GM18505 (cell line): ENCODE data around the gene LAMP2.

Experiments
- ATAC-seq: cut with Tn5 transposase; IDR thresholded peaks from one replicate; pipeline ENCODE4 v1.9.1; 2021; ENCODE audit not compliant: unreplicated experiment
- POLR2A ChIP-seq: IDR thresholded peaks from 4 replicates; pipeline ENCODE4 v1.6.1; 2011; ENCODE audit warnings: borderline replicate concordance; ENCODE audit not compliant: insufficient read depth, insufficient read length; ENCODE audit errors: extremely low read depth

The LAMP2 gene

DNA sequence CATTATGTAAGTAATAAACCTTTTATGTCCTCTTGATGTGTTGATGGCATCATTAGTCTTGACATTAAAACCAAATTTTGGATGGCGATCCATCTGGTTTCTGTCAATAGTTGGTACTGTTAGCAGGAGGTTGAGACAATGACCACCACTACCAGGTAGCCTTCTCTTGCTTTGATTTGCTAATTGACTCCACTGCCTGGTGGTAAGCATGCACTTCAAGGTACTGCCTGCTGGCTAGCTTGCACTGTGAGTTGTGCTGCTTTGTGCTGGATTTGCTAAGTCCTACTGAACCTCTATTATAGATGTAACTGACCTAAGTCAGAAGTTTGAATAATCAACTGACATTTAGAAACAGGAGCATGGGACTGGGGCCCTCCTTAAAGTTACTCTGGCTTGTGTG, 60.9 kb downstream of the LAMP2 start:
- ATAC-seq = no peak

DNA sequence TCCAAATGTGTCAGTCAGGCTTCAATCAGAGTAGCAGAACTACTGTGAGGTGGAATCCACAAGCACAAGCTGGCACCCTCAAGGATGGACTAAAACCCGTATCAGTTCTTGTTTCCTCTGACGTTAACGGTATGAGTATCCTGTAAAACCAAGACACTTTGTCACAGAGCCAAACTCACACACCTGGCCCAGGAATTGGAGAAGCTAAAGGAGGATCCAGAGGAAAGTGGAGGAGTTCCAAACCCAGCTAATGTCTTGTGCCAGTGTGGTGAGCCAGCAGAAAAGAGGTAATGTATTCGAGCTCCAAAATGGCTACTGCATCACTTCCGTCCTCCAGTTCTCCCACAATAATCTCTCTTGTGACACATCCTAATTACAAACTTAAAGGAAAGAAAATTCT, 62.5 kb downstream of the LAMP2 start:
- no peak for TF ChIP-seq POLR2A
- ATAC-seq = no peak

More for the DNA sequence above, 60.9 kb downstream of the LAMP2 start:
- TF ChIP-seq POLR2A = no peak

DNA sequence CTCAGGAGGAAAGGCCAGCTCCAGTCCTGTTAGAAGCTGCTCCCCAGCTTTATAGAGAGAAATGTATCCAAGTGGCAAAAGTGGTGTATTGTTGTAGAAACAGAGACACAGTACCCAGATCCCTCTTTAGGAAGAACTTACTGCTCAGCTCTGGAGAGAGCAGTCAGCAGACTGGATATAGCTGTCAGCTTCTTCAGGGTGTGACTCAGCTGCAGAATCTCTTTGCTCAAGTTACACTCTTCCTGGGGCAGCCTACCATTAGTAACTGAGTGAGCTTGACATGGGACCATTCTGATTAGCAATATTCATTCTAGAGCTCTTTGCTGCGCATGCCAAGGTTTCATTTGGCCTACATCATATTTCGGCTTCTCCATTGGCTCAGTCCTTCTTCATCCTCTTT, 66.7 kb downstream of the LAMP2 start:
- ATAC-seq = no peak
- no peak for TF ChIP-seq POLR2A

DNA sequence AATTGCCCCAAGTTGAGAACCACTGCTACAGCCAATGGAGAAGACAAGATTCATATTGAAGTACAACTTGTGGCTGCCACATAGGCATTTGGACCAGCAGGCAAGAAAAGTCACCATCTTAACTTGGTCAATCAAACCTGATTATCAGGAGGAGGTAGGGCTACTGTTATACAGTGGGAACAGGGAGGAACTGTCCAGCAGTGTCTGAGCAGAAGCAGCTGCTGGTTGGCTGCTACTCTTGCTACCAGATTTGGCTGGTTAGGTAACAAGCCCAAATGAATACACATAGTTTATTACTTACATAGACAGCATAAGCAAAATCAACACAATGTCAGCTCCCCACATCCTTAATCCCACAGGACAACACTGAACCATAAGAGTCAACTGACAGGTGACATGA, 67.8 kb downstream of the LAMP2 start:
- no peak for ATAC-seq
- TF ChIP-seq POLR2A = no peak

DNA sequence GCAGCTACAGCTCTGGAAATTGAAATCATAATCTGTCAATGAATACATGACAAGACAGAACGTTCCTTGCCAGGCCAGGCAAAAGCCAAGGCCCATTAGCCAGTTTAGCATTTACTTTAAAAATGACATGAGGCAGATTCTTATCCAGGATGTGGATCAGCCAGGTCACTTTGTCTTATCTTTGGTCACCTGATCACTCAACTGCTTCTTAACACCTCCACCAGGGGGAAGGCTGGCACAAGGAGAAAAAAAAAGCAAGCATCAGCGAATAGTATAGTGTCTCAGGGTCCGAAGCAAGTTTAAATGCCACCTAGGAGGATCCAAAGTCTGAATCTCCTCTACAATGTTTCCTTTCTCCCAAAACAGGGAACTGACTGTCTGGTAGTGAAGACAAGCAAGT, 88.4 kb downstream of the LAMP2 start:
- TF ChIP-seq POLR2A = no peak
- no peak for ATAC-seq

DNA sequence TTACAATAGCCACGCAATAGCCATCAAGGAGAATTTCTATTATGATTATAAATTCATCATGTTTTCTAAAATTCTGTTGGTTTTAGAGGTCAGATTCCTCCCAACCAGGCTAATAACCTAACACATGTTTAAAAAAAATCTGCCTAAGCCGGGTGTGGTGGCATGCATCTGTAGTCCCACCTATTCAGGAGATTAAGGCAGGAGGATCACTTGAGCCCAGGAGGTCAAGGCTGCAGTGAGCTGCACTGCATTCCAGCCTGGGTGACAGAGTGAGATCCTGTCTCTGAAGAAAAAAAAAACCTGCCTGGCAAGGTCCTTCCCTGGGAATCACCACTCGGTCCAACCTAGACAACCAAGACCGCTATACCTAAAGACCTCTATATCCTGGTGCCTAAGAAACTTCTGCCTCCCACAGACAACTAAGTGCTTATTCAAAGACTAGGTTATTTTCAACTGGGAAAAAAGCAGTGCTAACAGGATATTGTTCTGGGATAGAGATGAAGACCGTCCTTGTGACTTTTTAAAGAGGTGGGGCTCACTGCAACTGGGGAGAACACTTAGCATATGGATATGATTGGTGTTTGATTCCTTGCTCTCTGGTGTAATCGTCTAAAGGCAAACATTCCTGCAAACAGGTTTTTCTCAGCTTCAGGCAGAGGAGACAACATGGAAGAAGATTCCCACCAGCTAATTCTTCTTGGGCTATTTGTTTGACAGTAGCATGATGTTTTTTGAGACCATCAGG, 89.0 kb downstream of the LAMP2 start:
- no peak for TF ChIP-seq POLR2A
- ATAC-seq = no peak

DNA sequence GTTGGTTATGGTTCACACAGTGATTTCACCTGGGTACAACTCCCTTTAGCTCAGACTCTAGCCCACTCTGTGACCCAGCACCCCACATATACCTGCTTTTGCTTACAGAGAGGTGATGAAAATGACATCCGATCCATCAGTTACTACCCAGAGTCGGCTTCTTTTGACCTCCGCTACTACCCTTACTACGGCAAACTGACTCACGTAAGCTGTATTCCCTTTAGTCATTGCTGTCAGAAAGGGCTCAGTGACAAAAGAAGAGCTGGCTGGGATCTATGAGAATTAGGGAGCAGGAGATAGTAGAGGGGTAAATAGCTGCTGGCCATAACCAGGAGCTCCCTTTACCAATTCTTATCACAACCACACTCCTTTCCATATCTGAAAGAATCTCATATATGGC, 90.5 kb downstream of the LAMP2 start:
- no peak for ATAC-seq

More for the DNA sequence above, 90.5 kb downstream of the LAMP2 start:
- TF ChIP-seq POLR2A = no peak
